ENCODE data around the gene KANSL1L. TPM values are rescaled to one million over a fixed set of nuclear protein-coding genes. Genes with fewer than 3 reads are reported as not detected.

KANSL1L gene
- total and polyA plus RNA-seq, 8 donors: 2.6 to 128 (median 19.6) TPM

GRCh38 chr2:210054696-210055095 is 116.5 kb downstream of the KANSL1L start:
- Histone ChIP-seq H3K9me3 (peaks cover 4 to 24% (median 13%) of the 10 kb centered on the region in 4 donors), H3K4me3 (no peak overlapping the region), H3K27me3 (no peaks in the 10 kb centered on the region), H3K4me1 (no peaks in the 10 kb centered on the region), H3K27ac (no peak overlapping the region), H3K36me3 (peaks cover 0 to 56% (median 25%) of the 10 kb centered on the region in 4 donors)
- intact Hi-C loops (cut with DNase I; ENCODE audit: low total_unique reads): no loop called here
- TF ChIP-seq POLR2AphosphoS5 (IDR thresholded peaks at IDR 0.05) (no peak), EP300 (IDR thresholded peaks at IDR 0.05) (no peak), POLR2A (IDR thresholded peaks at IDR 0.05) (no peak), CTCF (IDR thresholded peaks at IDR 0.05) (no peak)
- no peak for DNase-seq
- 92 to 100% (median 98%) methylated on average over 1 of the region's 1 CpG for WGBS, 5 donors

DNA sequence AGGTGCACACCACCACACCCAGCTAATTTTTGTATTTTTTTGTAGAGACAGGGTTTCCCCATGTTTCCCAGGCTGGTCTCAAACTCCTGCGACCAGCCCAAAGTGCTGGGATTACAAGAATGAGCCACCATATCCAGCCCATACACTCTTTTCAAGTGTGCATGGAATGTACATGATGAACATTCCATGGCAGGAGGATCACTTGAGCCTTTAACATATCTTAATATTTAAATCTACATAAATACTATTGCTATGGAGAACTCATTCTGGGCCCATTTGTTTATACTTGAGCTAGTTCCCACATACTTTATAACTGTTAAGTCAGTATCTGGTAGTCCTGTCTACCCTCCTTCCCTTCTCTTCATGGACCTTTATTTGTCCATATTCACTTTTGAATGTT is 120.3 kb downstream of the KANSL1L start:
- H3K9me3 ChIP-seq: peaks cover 4 to 24% (median 13%) of the 10 kb centered on the region in 4 donors
- H3K27ac ChIP-seq: no peak overlapping the region
- no peaks in the 10 kb centered on the region for H3K4me1 ChIP-seq
- WGBS, 5 donors: 91 to 100% (median 96%) methylated on average over 1 of the region's 1 CpG
- TF ChIP-seq POLR2A (IDR thresholded peaks at IDR 0.05) (no peak), EP300 (IDR thresholded peaks at IDR 0.05) (no peak), POLR2AphosphoS5 (IDR thresholded peaks at IDR 0.05) (no peak), CTCF (IDR thresholded peaks at IDR 0.05) (no peak)
- H3K27me3 ChIP-seq: no peaks in the 10 kb centered on the region
- intact Hi-C loops (cut with DNase I; ENCODE audit: low total_unique reads): no loop called here
- peaks cover 0 to 43% (median 22%) of the 10 kb centered on the region in 4 donors for H3K36me3 ChIP-seq
- no peak for DNase-seq
- H3K4me3 ChIP-seq: no peak overlapping the region

- 88 to 100% (median 96%) methylated on average over 1 of the region's 1 CpG for WGBS, 5 donors
- TF ChIP-seq POLR2AphosphoS5 (IDR thresholded peaks at IDR 0.05): no peak
- no peak for TF ChIP-seq POLR2A (IDR thresholded peaks at IDR 0.05)
- no peak for TF ChIP-seq EP300 (IDR thresholded peaks at IDR 0.05)
- no peak for TF ChIP-seq CTCF (IDR thresholded peaks at IDR 0.05)
Observed at GRCh38 chr2:210049831-210050230, 121.4 kb downstream of the KANSL1L start.

DNA sequence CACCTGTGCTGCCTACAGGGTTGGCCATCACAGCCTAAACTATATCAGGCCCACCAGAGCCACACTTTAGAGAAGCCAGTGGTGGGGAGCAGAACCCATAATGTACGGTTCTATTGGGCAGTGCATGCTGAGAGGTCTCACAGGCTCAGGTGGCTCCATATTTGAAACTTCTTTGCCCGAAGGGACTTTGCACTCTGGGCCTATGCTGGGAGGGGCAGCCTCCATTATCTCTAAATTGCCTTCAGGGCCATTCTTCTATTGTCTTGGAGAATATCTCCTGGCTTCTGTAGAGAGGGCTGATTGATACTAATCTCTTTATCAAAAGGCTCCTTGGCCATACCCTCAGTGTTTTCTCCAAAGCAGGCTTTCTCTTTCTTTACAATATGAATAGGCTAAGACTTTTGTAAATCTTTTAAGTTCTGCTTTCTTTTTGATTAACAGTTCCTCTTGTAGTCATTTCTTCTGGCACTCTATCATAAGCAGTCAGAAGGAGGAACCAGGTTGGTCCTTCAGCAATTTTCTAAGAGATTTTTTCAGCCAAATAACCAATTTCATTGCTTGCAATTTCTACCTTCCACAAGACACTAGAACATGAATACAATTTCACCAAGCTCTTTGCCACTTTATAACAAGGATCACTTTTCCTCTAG is 124.2 kb downstream of the KANSL1L start:
- no peak overlapping the region for H3K4me3 ChIP-seq
- DNase-seq: no peak
- H3K36me3 ChIP-seq: peaks cover 0 to 41% (median 30%) of the 10 kb centered on the region in 4 donors
- intact Hi-C loops (cut with DNase I; ENCODE audit: low total_unique reads): no loop called here
- TF ChIP-seq POLR2AphosphoS5 (IDR thresholded peaks at IDR 0.05) (no peak), POLR2A (IDR thresholded peaks at IDR 0.05) (no peak), EP300 (IDR thresholded peaks at IDR 0.05) (no peak), CTCF (IDR thresholded peaks at IDR 0.05) (no peak)
- WGBS, 5 donors: 85 to 98% (median 97%) methylated on average over 2 of the region's 2 CpGs
- H3K9me3 ChIP-seq: peaks cover 0 to 5% (median 0%) of the 10 kb centered on the region in 4 donors
- no peak overlapping the region for H3K27ac ChIP-seq
- H3K27me3 ChIP-seq: no peaks in the 10 kb centered on the region
- H3K4me1 ChIP-seq: no peaks in the 10 kb centered on the region

More at GRCh38 chr2:210049831-210050230, 121.4 kb downstream of the KANSL1L start:
- no peaks in the 10 kb centered on the region for H3K4me1 ChIP-seq
- H3K9me3 ChIP-seq: peaks cover 2 to 13% (median 8%) of the 10 kb centered on the region in 4 donors
- peaks cover 0 to 36% (median 18%) of the 10 kb centered on the region in 4 donors for H3K36me3 ChIP-seq
- H3K27ac ChIP-seq: no peak overlapping the region
- H3K27me3 ChIP-seq: no peaks in the 10 kb centered on the region
- no peak overlapping the region for H3K4me3 ChIP-seq
- intact Hi-C loops (cut with DNase I; ENCODE audit: low total_unique reads): no loop called here
- DNase-seq: no peak
